Erythroblast (primary cell): ENCODE data around the gene MATK.

Source experiments
- GATA1 ChIP-seq: IDR thresholded peaks from 2 replicates; pipeline ENCODE4 v1.6.1; 2011; ENCODE audit warnings: low read depth, mild to moderate bottlenecking, control low read depth, low read length, moderate library complexity
- POLR2A ChIP-seq: IDR thresholded peaks from 2 replicates; pipeline ENCODE4 v1.6.1; 2011; ENCODE audit warnings: mild to moderate bottlenecking, low read length

- TF ChIP-seq POLR2A (no peak), GATA1 (no peak)
Measured at GRCh38 chr19:3751236-3751635, 34.9 kb downstream of the MATK start.
